GM15510 (cell line): Measurements from ENCODE around the gene NELFB.

Experiments used
- POLR2A ChIP-seq: IDR thresholded peaks from 3 replicates; pipeline ENCODE4 v1.6.1; 2011; ENCODE audit warnings: borderline replicate concordance; ENCODE audit not compliant: insufficient read length; ENCODE audit errors: extremely low read depth

NELFB gene

GRCh38 chr9:137236936-137237421 is 18.1 kb upstream of the NELFB start:
- TF ChIP-seq POLR2A = no peak

GRCh38 chr9:137237759-137238726 is 17.1 kb upstream of the NELFB start:
- no peak for TF ChIP-seq POLR2A

- TF ChIP-seq POLR2A = peak; percentile 68
Measured at GRCh38 chr9:137240318-137240840, 14.7 kb upstream of the NELFB start.

- TF ChIP-seq POLR2A = peak; percentile 100
Measured at GRCh38 chr9:137240841-137241489, 14.2 kb upstream of the NELFB start, which contains the start of gene TUBB4B. TUBB4B (plus strand) TSS chr9:137241287; CDS start chr9:137241361, 74 bp downstream.

- no peak for TF ChIP-seq POLR2A
Measured at GRCh38 chr9:137241490-137242268, 13.4 kb upstream of the NELFB start.

- TF ChIP-seq POLR2A = no peak
Measured at GRCh38 chr9:137242269-137243203, 12.6 kb upstream of the NELFB start.

- TF ChIP-seq POLR2A = peak; percentile 40
Measured at GRCh38 chr9:137243626-137244485, 11.3 kb upstream of the NELFB start.

- TF ChIP-seq POLR2A = no peak
Measured at GRCh38 chr9:137244486-137245449, 10.4 kb upstream of the NELFB start.

GRCh38 chr9:137245450-137246421 is 9.4 kb upstream of the NELFB start:
- no peak for TF ChIP-seq POLR2A

- TF ChIP-seq POLR2A = no peak
Measured at GRCh38 chr9:137247135-137247915, 7.8 kb upstream of the NELFB start.
